GM21737 (cell line): ENCODE results near the gene RANBP9.

Experiments used
- ATAC-seq: cut with Tn5 transposase; IDR thresholded peaks from one replicate; pipeline ENCODE4 v1.9.1; 2021; ENCODE audit warnings: mild to moderate bottlenecking, moderate library complexity; ENCODE audit not compliant: unreplicated experiment

Gene RANBP9

GRCh38 chr6:13655700-13656099, 55.9 kb downstream of the RANBP9 start:
- no peak for ATAC-seq

- ATAC-seq, result no peak
Observed at GRCh38 chr6:13654496-13654895, 57.1 kb downstream of the RANBP9 start.

GRCh38 chr6:13653296-13653695, 58.3 kb downstream of the RANBP9 start:
- ATAC-seq, result no peak

DNA sequence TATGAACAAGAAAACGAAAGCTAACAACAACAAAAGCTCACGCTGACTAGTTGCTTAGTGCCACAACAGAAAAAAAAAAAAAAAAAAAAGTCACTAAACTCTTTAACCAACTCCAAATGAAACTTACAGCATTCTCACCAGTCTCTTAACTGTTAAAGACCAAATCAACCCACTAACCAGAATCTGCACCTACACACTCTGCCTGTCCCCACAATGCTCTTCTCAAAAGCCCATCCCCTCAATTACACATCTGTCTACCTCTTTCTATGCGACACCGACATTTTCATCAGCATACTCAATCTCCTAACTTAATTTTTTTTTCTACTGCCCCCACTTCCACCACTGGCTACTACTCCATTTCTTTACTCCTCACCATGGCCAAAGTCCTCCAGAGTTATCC, 62.2 kb downstream of the RANBP9 start:
- ATAC-seq, result no peak

DNA sequence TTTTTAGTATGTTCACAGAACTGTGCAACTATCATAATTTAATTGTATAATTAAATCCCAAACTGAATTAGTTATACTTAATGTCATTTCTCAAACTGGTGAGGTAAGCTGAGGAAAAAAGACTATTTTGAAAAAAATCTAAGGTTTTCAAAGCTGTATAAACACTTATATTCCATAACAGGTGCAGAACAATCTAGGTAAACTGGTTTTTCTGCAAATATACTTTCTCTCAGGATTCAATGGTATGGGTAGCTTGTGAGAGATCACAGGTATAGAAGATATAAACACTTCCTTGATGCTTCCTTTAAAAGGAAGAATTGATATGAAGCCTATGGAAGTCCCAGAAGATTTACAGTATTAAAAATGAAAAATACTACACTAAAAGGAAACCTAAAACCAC, 62.8 kb downstream of the RANBP9 start:
- no peak for ATAC-seq

- no peak for ATAC-seq
Observed at GRCh38 chr6:13643125-13643524, 68.5 kb downstream of the RANBP9 start.

- ATAC-seq, result no peak
Observed at GRCh38 chr6:13641315-13641714, 70.3 kb downstream of the RANBP9 start.

GRCh38 chr6:13638626-13639025, 73.0 kb downstream of the RANBP9 start:
- no peak for ATAC-seq

GRCh38 chr6:13638014-13638413, 73.6 kb downstream of the RANBP9 start:
- ATAC-seq, result no peak

DNA sequence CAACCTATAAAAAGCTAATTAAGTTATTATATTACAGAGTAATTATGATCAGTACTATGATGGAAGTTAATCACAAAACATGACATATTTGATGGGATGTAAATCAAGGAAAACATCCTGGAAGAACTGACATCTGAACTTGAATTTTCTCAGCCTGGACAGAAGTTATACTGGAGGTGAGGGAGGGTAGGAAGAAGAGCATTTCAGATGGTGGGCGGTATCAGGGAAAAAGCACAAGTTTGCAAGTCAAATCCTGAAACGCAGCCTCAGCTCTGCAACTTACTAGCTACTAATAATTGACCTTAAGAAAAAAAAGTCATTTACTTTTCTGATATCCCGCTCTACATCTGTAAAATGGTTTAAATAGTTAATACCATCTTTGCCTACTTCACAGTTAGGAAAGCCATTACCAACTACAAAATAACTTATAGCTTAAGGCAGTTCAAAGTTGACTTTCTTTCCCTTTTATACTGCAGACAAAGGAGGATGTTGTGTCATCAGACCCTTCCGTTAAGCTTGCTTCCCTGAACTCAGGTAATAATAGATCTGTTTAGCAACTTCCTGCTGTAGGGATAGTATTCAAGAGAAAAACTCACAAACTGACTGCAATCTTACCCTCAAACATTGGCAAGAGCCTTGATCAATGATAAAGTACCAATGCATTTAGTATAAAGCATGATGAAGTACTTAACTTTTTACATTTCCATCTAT, 75.5 kb downstream of the RANBP9 start:
- no peak for ATAC-seq

GRCh38 chr6:13633343-13633742, 78.3 kb downstream of the RANBP9 start:
- no peak for ATAC-seq

DNA sequence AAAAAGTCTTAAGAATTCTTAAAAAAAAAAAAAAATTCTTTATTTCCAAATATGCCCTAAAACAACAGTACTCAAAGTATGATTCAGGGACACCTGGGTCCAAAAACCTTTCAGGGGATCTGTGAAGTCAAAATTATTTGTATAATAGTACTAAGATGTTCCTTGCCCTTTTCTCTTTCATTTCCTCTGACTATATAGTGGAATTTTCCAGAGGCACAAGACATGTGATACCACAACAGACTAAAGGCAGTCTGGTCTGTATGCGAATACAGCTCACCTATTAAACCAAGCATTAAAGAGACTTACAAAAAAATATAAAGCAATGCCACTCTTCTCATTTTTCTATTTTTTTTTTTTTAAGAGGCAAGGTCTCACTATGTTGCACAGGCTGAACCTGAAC, 81.1 kb downstream of the RANBP9 start:
- no peak for ATAC-seq

GRCh38 chr6:13629459-13630116, 82.0 kb downstream of the RANBP9 start:
- no peak for ATAC-seq

DNA sequence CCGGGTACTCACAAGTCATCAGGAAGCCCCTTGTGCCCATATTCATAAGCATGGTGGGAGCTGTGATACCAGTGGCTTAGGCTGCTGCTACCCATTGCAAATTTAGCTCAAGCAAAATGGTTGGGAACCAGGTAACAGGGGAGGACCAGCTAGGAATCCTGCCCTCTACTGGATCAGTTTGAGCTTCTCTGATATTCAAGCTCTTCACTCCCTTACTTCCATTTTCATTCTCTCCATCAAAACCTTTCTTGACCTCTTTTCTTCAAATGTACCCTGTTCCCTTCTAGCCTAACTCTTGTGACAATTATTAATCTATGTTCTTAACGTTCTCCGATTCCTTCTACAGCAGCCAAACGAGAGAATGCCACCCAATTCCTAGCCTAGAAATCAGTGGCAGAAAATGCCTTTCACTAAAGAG, 86.8 kb downstream of the RANBP9 start:
- no peak for ATAC-seq

DNA sequence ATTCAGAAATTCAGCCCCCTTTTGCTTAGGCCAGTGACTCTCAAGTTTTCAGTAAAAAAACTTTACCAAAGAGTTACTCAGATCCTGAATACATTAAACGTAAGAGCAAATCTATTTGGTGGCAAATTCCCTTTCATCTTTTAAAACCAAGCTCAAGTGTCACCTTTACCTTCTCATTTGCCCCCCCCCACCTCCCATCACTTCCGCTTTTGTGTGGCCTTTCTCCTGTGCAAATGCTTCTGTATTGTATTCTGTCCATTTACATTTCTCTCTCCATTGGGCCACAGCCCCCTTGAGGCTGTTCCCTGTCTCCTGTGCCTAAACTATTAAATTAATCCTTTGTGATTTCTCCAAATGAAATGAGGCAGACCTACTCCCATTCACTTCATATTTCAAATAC, 94.6 kb downstream of the RANBP9 start:
- no peak for ATAC-seq

GRCh38 chr6:13615792-13616120, 95.9 kb downstream of the RANBP9 start:
- no peak for ATAC-seq

- peak; percentile 89 for ATAC-seq
Observed at GRCh38 chr6:13614926-13615791, 96.5 kb downstream of the RANBP9 start, which contains the start of gene NOL7. NOL7 (plus strand) TSS chr6:13615335; CDS start chr6:13615359, 24 bp downstream.

- ATAC-seq, result peak; percentile 26
Observed at GRCh38 chr6:13614126-13614925, 97.3 kb downstream of the RANBP9 start.

GRCh38 chr6:13613029-13613594, 98.5 kb downstream of the RANBP9 start:
- ATAC-seq, result no peak

DNA sequence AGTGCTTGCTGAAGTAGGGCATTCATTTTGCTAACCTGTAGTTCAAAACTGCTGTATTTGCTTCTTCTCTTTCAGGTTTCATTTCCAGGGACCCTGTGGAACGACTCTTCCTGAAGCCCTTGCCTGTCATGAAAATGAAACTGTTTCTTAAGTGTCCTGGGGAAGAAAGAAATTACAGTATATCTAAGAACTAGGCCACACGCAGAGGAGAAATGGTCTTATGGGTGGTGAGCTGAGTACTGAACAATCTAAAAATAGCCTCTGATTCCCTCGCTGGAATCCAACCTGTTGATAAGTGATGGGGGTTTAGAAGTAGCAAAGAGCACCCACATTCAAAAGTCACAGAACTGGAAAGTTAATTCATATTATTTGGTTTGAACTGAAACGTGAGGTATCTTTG, 99.9 kb downstream of the RANBP9 start:
- no peak for ATAC-seq

DNA sequence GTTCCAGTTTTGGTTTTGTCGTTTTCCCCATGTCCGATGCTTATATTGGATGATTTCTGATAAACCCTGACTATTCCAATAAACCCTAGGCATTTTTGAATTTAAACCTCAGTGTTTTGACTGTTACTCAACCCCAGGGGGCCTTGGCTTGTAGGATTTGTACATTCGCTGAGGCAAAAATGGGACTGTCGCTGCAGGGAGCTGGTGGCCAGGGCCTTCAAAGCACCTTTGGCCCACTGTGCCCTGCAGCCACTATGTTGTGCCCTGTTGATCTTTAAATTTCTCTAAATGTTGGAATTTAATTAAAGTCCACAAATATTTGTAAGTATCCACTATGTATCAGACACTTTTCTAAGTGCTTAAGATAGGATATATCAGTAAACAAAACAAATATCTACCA, 106.0 kb downstream of the RANBP9 start:
- no peak for ATAC-seq
